Measurements from ENCODE around the gene PTPRU.

- TF ChIP-seq CTCF (conservative IDR thresholded peaks at IDR 0.05; ENCODE audit: low read depth, low read length) (no peak), EZH2 (IDR thresholded peaks at IDR 0.05; ENCODE audit: low read length, unreplicated experiment) (no peak), EZH2phosphoT487 (IDR thresholded peaks at IDR 0.05; ENCODE audit: borderline replicate concordance, low read length) (no peak)
These were observed 39.1 kb downstream of the PTPRU start for GRCh38 chr1:29275435-29275834.
